Activated naive CD4-positive, alpha-beta T cell (primary cell): ENCODE measurements around the gene PRDX3.

Experiments used
- DNase-seq, 4 experiments: peaks; one replicate each; lab custom pipeline; 2025; lab: John Stamatoyannopoulos, UW

Gene PRDX3

DNA sequence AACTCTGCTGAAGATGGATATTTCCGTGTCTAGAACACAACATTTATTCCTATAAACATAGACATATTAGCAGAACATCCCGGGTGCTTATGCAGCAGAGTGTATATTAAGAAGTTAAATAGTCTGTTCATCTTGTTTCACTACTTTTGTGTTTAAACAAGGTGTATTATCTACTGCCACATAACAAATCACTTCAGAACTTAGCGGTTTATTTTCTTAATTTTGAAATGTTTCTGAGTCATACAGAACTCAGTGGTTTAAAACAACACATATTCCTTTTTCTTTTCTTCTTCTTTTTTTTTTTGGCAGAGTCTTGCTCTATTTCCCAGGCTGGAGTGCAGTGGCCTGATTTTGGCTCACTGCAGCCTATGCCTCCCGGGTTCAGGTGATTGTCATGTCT is 48.9 kb downstream of the PRDX3 start:
- no peak for DNase-seq

DNA sequence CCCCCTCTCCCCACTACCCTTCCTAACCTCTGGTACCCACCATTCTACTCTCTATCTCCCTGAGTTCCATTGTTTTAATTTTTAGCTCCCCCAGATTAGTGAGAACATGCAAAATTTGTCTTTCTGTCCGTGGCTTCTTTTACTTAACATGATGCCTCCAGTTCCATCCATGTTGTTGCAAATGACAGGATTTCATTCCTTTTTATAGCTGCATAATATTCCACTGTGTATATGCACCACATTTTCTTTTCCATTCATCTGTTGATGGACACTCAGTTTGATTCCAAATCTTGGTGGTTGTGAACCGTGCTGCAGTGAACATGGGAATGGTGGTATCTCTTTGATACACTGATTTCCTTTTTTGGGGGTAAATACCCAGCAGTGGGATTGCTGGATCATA is 52.7 kb downstream of the PRDX3 start:
- DNase-seq: no peak

DNA sequence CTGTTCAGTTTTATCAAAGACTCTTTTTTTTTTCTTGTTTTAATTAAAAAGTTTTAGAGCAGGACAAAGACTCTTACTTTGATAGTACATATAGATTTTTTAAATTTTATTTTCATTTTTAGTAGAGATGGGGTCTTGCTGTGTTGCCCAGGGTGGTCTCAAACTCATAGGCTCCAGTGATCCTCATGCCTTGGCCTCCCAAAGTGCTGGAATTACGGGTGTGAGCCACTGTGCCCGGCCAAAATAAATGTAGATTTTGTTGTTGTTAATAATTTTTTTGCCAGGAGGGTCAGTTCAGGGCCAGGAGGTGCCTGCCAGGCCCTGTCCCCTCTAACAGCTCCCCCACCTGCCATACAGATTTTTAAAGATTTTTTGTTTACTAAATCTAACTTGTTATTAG is 57.7 kb downstream of the PRDX3 start:
- DNase-seq: no peak

DNA sequence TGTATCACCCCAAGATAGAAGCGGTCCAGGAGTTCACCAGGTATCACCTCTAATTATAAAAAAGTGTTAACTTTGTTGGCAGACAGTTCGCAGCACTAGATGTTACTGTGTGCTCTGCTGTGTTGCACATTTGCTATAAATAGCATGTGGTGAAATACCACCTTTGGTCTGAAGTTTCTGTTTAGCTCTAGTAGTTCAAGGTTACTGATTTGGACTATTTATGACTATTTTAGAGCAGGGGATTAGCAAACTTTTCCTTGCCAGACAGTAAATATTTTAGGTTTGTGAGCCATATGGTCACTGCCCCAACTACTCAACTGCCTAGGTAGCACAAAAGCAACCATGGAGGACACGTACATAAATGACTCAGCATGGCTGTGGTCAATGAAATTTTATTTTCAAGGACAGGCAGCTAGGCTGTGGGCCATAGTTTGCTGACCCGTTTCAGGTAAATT is 58.2 kb downstream of the PRDX3 start:
- no peak for DNase-seq

DNA sequence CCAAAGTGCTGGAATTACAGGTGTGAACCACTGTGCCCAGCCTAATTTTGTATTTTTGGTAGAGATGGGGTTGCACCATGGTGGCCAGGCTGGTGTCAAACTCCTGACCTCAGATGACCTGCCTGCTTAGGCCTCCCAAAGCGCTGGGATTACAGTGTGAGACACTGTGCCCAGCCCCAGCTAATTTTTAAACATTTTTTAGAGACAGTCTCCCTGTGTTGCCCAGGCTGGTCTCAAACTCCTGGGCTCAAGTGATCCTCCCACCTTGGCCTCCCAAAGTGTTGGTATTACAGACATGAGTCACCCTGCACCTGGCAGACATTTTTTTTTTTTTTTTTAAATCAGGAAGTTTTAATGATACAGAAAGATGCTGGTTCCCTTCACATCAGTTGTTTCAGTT is 59.2 kb downstream of the PRDX3 start:
- DNase-seq: no peak

DNA sequence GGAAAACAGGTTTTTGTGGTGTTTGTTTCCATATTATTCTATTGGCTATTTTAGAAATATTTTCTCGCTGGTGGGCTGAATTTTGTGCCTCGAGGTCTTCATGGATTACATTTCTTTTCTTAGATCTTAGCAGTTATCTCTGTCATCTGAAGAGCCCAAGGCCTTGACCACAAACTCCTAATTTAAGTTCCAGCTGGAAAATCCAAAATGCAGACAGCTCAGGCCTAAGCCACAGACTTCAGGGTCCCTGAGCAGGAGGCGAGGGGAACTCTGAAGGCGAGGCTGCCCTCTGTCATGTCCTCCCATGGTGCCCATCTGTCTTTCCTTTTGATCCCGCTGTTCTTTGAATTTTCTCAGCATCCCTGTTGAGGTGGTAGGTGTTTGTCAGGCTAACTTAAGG is 60.4 kb downstream of the PRDX3 start:
- DNase-seq: no peak
